ENCODE measurements around the gene CNOT6L. TPM values are rescaled to one million over a fixed set of nuclear protein-coding genes. Genes with fewer than 3 reads are reported as not detected.

Gene CNOT6L
- total RNA-seq, 2 experiments from 2014 or later = 88.4 to 90.6 TPM

GRCh38 chr4:77692847-77693432, 126.2 kb downstream of the CNOT6L start:
- CTCF ChIA-PET = no interaction called here
- POLR2A ChIA-PET = no interaction called here

DNA sequence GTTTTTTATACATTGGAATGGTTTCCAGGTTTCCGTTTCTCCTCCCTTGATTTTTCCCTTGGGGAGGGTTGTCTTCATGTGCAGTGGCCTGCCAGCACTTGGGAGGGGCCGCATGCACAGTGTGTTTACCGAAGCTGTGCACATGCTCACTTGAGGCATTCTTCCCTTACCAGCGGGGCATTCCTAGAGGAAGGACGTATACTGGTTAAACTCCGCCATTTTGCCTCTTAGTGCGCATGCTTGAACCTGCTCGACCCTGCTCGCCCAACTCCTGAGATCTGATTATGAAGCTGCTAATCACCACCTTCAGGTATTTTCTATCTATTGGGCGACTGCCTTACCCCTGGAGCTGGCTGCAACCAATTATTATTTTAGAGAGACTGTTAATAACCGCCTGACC, 137.4 kb downstream of the CNOT6L start:
- ChIA-PET CTCF (no interaction called here), POLR2A (no interaction called here)

DNA sequence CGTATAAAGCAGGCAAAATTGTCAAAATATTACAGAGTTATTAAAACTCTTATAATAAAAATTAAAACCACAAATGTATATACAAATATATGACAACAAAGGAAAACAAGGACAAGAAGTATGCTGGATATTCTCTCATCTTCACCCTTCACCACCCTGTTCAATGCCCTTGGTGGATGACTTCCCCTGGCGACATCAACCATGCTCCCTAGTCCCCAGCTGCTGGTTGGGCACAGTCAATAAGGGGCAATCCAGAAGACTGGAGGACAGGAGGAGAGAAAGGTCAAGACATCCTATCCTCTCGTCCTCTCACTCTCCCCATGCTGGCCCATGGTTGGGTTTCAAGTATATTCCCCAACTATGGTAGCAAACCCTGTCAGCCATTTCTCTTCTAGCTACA, 142.3 kb downstream of the CNOT6L start:
- ChIA-PET POLR2A (no interaction called here), CTCF (interaction anchor here (0.6 kb wide), 1 partner anchor 1023 kb away, joined by 3 read pairs; no protein-coding TSS in a partner anchor)

- ChIA-PET POLR2A (no interaction called here), CTCF (no interaction called here)
These were observed 148.1 kb downstream of the CNOT6L start for GRCh38 chr4:77671051-77671450.

DNA sequence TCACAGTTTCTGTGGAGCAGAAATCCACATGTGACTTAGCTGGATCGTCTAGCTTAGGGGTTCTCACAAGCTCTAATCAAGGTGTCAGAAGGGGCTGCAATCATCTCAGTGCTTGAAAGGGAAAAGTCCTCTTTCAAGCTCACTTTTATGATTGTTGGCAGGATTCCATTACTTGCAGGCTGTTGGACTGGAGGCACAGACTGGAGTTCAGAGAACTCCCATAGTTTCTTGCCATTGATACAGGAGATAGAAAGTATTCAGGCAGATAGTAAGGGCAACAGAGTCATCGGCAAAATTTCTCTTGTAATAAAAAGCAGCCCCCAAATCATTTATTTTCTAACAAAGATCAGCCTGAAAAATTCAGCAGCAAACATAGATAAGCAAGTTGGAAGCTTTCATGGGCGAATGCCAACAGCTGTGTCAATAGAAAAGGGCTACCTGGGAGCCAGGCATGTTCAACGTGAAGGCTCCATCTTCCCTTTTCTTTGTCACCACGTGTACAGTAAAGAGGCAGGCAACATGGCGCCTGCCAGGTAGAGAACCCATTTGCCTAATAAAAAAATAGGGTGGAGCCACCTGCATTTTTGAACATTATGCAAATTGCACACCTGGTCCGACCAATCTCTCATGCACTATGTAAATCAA, 149.1 kb downstream of the CNOT6L start:
- CTCF ChIA-PET = no interaction called here

GRCh38 chr4:77665381-77666069, 153.6 kb downstream of the CNOT6L start:
- POLR2A ChIA-PET = no interaction called here
- CTCF ChIA-PET = interaction anchor here (0.6 kb wide), 1 partner anchor 64 kb away, joined by 3 read pairs; no protein-coding TSS in a partner anchor

More for the DNA sequence above, 149.1 kb downstream of the CNOT6L start:
- POLR2A ChIA-PET = no interaction called here

Other genes with a start within 250 kb of the CNOT6L start
- 1 to 10 TPM; 4.0 to 4.3 TPM for gene CXCL13, start 213.5 kb downstream of the CNOT6L start, total RNA-seq
- 10 to 100 TPM; 89.5 to 91.2 TPM for gene MRPL1, start 43.5 kb upstream of the CNOT6L start, total RNA-seq
- under 1 TPM in 1 of 2 experiments, not detected in 1; 0.08 TPM for gene FRAS1, start 238.0 kb upstream of the CNOT6L start, total RNA-seq

Measured in activated CD8-positive, alpha-beta memory T cell treated with anti-CD3 and anti-CD28 coated beads for 36 hours (primary cell).